GM12878 (cell line): ENCODE measurements around the gene COG1. TPM values are rescaled to one million over a fixed set of nuclear protein-coding genes. Genes with fewer than 3 reads are reported as not detected.

Experiments used
- ATAC-seq: fragments of 200-7000 bp; cut with Tn5 transposase; 3 replicates; pipeline ENCODE4 v1.9.1; 2020; ENCODE audit warnings: mild to moderate bottlenecking, moderate library complexity
- BruUV-seq: library from RNA; stranded (reverse); fragments of 400-500 nt; replicated peaks from 2 replicates; lab custom pipeline; 2021; lab: Mats Ljungman, UMichigan
- CTCF ChIA-PET: fragments of 300-600 bp; sonication (Branson Sonifier 250); formaldehyde crosslinking; extraction: SDS; loops from one replicate; lab custom pipeline; 2021; ENCODE audit warnings: inconsistent platforms; lab: Yijun Ruan, JAX
- POLR2A ChIA-PET: fragments of 350-600 bp; formaldehyde crosslinking; extraction: SDS; loops from one replicate; lab custom pipeline; 2021; ENCODE audit warnings: inconsistent platforms; lab: Charles Lee
- RAD21 ChIA-PET: fragments of 300-600 bp; sonication (Branson Sonifier 250); formaldehyde crosslinking; loops from one replicate; lab custom pipeline; 2023; ENCODE audit warnings: antibody characterized with exemption; ENCODE audit not compliant: unreplicated experiment; lab: Charles Lee
- SMC1A ChIA-PET: fragments of 300-600 bp; sonication (Branson Sonifier 250); formaldehyde crosslinking; loops from one replicate; lab custom pipeline; 2023; ENCODE audit not compliant: unreplicated experiment, uncharacterized antibody; lab: Charles Lee
- DNase-seq: peaks from one replicate; pipeline ENCODE4 v3.0.0-alpha.2; 2011; ENCODE audit warnings: low read depth, low spot score
- FAIRE-seq: peaks from 3 replicates; lab custom pipeline; 2011; peaks lifted over from hg19 to GRCh38; lab: Jason Lieb, UNC
- H2AFZ ChIP-seq: 2 replicates; pipeline ENCODE4 v1.6.0; 2011; ENCODE audit warnings: low read depth, low read length, control low read depth; ENCODE audit not compliant: control insufficient read depth
- H3K27ac ChIP-seq: 2 replicates; pipeline ENCODE4 v1.5.1; 2011; ENCODE audit warnings: control low read depth; ENCODE audit not compliant: control insufficient read depth, insufficient read depth
- H3K27me3 ChIP-seq, 2 experiments: replicated peaks in 1 of 2; 2 replicates each; pipeline versions ENCODE4 v1.6.0 to v1.6.1; 2011; ENCODE audit warnings: low read length in 1 of 2; ENCODE audit not compliant: control insufficient read depth in 2 of 2, insufficient read depth in 2 of 2
- H3K36me3 ChIP-seq, 2 experiments: 2 replicates each; pipeline ENCODE4 v1.5.1; 2011; ENCODE audit warnings: low read length in 1 of 2; ENCODE audit not compliant: control insufficient read depth in 2 of 2, insufficient read depth in 2 of 2
- H3K4me1 ChIP-seq: 2 replicates; pipeline ENCODE4 v1.6.1; 2011; ENCODE audit warnings: mild to moderate bottlenecking, low read length, moderate library complexity, mixed read lengths; ENCODE audit not compliant: control insufficient read depth, insufficient read depth
- H3K4me2 ChIP-seq: 2 replicates; pipeline ENCODE4 v1.6.0; 2011; ENCODE audit warnings: control low read depth; ENCODE audit not compliant: control insufficient read depth, insufficient read depth
- H3K4me3 ChIP-seq: fragments of 200-600 bp; sonication (generic); 2 replicates; pipeline ENCODE4 v1.5.1; 2016
- H3K79me2 ChIP-seq: 2 replicates; pipeline ENCODE4 v1.6.0; 2011; ENCODE audit warnings: low read length; ENCODE audit not compliant: control insufficient read depth, insufficient read depth
- H3K9ac ChIP-seq: 2 replicates; pipeline ENCODE4 v1.8.0; 2011; ENCODE audit warnings: low read length, control low read depth, mixed read lengths; ENCODE audit not compliant: control insufficient read depth, insufficient read depth
- H3K9me3 ChIP-seq: replicated peaks from 3 replicates; pipeline ENCODE4 v1.5.1; 2011; ENCODE audit warnings: mild to moderate bottlenecking, low read length; ENCODE audit not compliant: control insufficient read depth, insufficient read depth
- H4K20me1 ChIP-seq: 2 replicates; pipeline ENCODE4 v1.6.0; 2011; ENCODE audit not compliant: control insufficient read depth, insufficient read depth
- CEBPZ ChIP-seq: fragments of 150-350 bp; IDR thresholded peaks from 2 replicates; pipeline ENCODE4 v1.6.1; 2016; ENCODE audit warnings: low read depth, low read length
- RBBP5 ChIP-seq: fragments of 200-600 bp; sonication (generic); conservative IDR thresholded peaks from 2 replicates; pipeline ENCODE4 v1.6.1; 2016
- WGBS: methylation state at CpG from one replicate; pipeline ENCODE4 v1.1.6; 2016; ENCODE audit warnings: low lambda C conversion rate; ENCODE audit not compliant: insufficient replicate concordance, insufficient coverage; ENCODE audit errors: missing lambda C conversion rate; 5-methylcytosine and 5-hydroxymethylcytosine counted together
- in situ Hi-C: fragments of 300-500 bp; cut with MboI; formaldehyde crosslinking; loops from 9 replicates; pipeline ENCODE4 v1.14.3; 2018; ENCODE audit warnings: mixed read lengths
- intact Hi-C: fragments of 100-400 bp; cut with micrococcal nuclease; formaldehyde crosslinking; loops from one replicate; pipeline ENCODE4 v1.14.2; 2022; ENCODE audit not compliant: unreplicated experiment
- polyA plus RNA-seq, 11 experiments: library from polyadenylated mRNA; depleted of rRNA in 4 of 11; unstranded in 6 of 11; stranded (reverse) in 5 of 11; fragments of >200 nt; fragmentation: Nextera tagmentation in 4 of 11; fragmentation: Illumina TruSeq in 1 of 11; extraction: Ambion mirVana in 4 of 11; extraction: Trizol in 1 of 11; gene quantifications; 1 replicate in 1 of 11; 2 replicates in 10 of 11; pipeline versions ENCODE4 v1.2.1 to v1.2.3, GENCODE V29; 2011 to 2016; ENCODE audit warnings: inconsistent platforms in 2 of 11, missing spikeins in 2 of 11, low read depth in 1 of 11
- total RNA-seq, 4 experiments: library from RNA; depleted of rRNA in 3 of 4; stranded (reverse); fragments of >200 nt in 3 of 4; fragmentation: Illumina TruSeq in 1 of 4; extraction: Trizol in 1 of 4; gene quantifications; 2 replicates each; pipeline versions ENCODE4 v1.2.1 to v1.2.3, GENCODE V29; 2013 to 2021

The COG1 gene
- total and polyA plus RNA-seq, 10 of the 15 experiments (the other 5 are each of a cell fraction or from before 2014, with no cell fraction given), result 10.5 to 24.1 (median 18.1) TPM

GRCh38 chr17:73237714-73238113, 44.9 kb downstream of the COG1 start:
- Histone ChIP-seq H2AFZ (peak overlapping the region; percentile 12; the same call in 1 of the 2 replicates), H3K4me1 (peaks cover 5% of the 10 kb centered on the region; the same call in 1 of the 2 replicates), H4K20me1 (no peaks in the 10 kb centered on the region), H3K4me3 (no peak overlapping the region; the same call in 1 of the 2 replicates), H3K4me2 (peak overlapping the region; percentile 71), H3K9ac (peak overlapping the region; percentile 27; the same call in 1 of the 2 replicates), H3K79me2 (peaks cover 19% of the 10 kb centered on the region), H3K9me3 (no peaks in the 10 kb centered on the region), H3K27me3 (no peaks in the 10 kb centered on the region), H3K27ac (0 out of 2 replicates have a peak overlapping the region, but pooled peaks have one; percentile 18), H3K36me3 (peaks cover 3 to 15% of the 10 kb centered on the region in 2 experiments; a peak in 3 of 4 replicates)
- DNase-seq, result no peak
- POLR2A ChIA-PET, result interaction anchor here (0.9 kb wide), 1 partner anchor 15 kb away, joined by 4 read pairs; no protein-coding TSS in a partner anchor
- intact Hi-C loops (no loop called here), in situ Hi-C loops (no loop called here)
- CTCF ChIA-PET, result interaction anchor here (0.9 to 5.9 kb wide), 6 partner anchors 12 to 510 kb away, joined by 3 to 26 read pairs (median 4); no protein-coding TSS in a partner anchor
- BruUV-seq, result no TSS peak
- SMC1A ChIA-PET, result interaction anchor here (1.0 to 3.6 kb wide), 5 partner anchors 10 to 510 kb away, joined by 3 to 11 read pairs (median 7); partner anchors contain the start of gene COG1
- TF ChIP-seq CEBPZ (no peak), RBBP5 (no peak)
- RAD21 ChIA-PET, result interaction anchor here (1.2 to 1.4 kb wide), 2 partner anchors 54 to 132 kb away, joined by 3 read pairs; no protein-coding TSS in a partner anchor
- no peak for FAIRE-seq
- 56% methylated on average over 6 of the region's 6 CpGs for WGBS
- no peak for ATAC-seq
